SKM-1 treated with dmso at 0.1 percent for 144 hours (cell line): Measurements from ENCODE around the gene CYP2E1.
"Not testable (repeated sequence)": the region's sequence is repeated elsewhere in the genome, so short reads cannot be mapped to it uniquely, and the experiment has no call there.

Experiments used
- DNase-seq: peaks from one replicate; lab custom pipeline; 2025; ENCODE audit not compliant: unreplicated experiment; lab: John Stamatoyannopoulos, UW

The CYP2E1 gene

DNA sequence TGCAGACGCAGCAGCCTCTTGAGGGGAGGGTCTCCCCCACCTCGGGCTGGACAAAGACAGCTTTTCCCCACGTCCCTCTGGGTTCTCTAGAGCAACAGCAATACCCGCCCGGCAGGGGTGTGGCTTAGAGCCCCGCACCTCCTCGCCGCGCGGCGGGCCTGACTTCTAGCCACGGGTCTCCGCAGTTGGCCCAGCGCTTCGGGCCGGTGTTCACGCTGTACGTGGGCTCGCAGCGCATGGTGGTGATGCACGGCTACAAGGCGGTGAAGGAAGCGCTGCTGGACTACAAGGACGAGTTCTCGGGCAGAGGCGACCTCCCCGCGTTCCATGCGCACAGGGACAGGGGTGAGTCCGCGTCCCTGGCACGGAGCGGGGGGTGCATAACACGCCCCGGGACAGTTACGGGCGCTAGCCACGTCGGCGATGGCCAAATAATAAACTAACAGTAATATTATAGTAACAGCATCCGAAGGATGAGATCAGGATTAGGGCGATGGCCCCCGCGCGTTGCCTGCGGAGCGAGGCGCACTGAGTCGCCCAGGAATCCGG, 1.2 kb downstream of the CYP2E1 start:
- DNase-seq = no peak

- DNase-seq = no peak
Measured at GRCh38 chr10:133528845-133529575, 1.8 kb downstream of the CYP2E1 start.

DNA sequence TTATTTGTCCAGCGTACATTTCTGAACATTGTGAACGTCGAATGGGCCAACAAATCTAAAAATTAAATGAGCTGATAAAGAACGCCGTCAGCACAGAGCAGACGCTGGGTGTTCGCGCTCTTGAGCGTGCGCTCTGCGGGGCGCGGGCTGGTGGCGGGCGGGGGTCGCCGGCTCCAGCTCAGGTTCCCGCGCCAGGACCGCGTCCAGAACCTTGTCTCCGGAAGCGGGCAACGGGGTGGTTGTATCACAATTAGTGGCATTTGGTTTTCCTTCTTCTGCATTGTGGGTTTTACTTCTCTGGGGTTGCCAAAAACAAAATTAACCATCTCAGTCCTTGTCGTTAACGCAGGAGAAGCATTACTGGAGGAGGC, 2.4 kb downstream of the CYP2E1 start:
- DNase-seq = no peak

- peak; percentile 40 for DNase-seq
Measured at GRCh38 chr10:133530506-133530905, 3.3 kb downstream of the CYP2E1 start.

GRCh38 chr10:133532871-133533270, 5.7 kb downstream of the CYP2E1 start:
- DNase-seq = no peak

GRCh38 chr10:133534417-133534816, 7.3 kb downstream of the CYP2E1 start:
- DNase-seq = no peak

- DNase-seq = no peak
Measured at GRCh38 chr10:133536198-133536597, 9.0 kb downstream of the CYP2E1 start.

DNA sequence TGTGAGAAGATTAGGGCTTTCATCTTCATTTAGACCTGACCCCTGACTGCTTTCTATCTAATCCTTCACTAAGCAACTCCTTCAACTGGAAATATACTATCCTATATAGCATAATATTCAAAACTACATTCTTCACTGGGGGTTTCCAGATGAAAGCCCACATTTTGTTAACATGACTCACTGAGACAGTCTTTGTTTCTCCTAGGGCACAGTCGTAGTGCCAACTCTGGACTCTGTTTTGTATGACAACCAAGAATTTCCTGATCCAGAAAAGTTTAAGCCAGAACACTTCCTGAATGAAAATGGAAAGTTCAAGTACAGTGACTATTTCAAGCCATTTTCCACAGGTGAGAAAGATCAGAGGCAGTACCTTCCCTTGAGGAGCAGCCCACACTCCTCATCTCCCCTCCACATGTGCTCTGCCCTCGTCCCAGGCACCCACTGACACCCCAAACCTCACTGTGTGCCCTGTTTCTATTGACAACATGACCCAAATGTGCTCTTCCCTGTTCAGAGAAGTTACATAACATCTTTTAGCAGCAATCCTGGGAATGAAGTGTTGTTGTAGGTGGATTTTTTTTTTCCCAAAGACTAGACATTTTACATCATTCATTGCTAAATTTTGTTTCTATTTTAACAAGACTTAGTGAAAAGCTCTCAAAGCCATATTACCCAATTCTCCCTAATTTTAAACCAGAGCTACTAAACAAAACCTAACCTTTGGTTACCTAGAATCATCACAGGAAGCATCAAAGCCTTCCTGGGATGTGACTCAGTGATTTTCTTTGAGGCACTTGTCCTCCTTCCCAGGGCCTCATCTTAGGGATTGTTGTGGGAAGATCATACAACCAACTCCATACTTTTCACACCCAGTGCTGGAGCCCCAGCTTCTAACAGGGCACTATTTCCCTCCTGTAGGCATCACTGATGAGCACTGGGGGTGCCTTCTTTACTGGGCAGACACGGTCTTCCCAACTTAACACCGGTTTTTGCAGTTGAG, 10.7 kb downstream of the CYP2E1 start:
- DNase-seq = no peak

- not testable (repeated sequence) for DNase-seq
Measured at GRCh38 chr10:133541441-133541975, 14.3 kb downstream of the CYP2E1 start.

GRCh38 chr10:133544506-133544905, 17.3 kb downstream of the CYP2E1 start:
- DNase-seq = no peak

DNA sequence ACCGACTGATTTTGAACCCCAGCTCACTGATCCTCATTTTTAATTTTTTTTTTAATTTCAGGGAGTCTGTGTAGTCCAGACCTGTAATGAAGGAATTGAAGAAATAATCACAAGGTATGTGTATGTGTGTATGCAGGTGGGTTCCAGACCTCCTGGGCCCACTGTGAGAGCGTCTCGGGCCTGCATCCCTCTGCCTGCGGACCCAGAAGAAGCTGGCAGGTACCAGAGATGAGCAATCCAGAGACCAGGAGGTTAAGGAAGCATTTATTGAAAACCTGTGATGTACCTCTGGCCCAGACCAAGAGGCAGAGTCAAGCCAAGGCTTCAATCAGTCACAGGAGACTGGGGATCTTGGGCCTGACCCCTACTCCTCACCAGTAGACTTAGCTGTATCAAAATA, 27.4 kb downstream of the CYP2E1 start:
- no peak for DNase-seq

DNA sequence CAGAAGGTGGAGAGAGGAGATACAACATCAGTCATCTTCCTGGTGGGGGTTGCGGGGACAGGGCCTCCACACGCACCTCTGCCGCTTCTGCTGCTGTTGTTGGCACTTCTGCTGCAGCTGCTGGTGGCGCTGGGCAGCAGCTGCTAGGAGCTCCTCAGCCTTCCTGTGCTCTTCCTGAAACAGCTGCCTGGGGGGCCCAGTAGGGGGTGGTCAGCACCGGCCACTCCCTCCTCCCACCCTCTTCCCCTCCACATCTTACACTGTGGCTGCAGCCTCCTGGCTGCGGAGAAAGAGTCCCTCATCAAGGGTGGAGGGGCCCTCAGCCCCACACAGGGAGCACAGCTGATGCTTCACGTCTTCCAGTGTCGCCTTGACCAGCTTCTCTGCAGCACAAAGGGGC, 28.4 kb downstream of the CYP2E1 start:
- DNase-seq = no peak

GRCh38 chr10:133557381-133557780, 30.2 kb downstream of the CYP2E1 start:
- DNase-seq = no peak

DNA sequence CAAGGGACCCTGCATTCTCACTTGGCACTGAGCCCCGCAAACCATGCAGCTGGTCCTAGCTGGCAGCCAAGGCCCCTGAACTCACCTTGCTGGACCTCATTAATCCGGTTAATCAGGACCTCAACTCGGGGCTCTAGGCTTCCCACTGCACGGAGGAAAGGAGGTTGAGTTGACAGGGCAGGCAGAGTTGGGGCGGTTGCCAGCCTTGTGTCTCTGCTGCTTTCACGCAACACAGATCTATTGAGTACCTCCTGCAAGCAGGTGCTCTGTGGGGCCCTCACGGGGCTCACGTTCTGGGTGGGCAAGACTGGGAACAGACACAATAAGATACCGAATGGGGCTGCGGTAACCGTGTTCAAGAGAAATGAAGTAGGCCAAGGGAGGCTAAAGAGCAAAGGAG, 32.1 kb downstream of the CYP2E1 start:
- DNase-seq = no peak

- no peak for DNase-seq
Measured at GRCh38 chr10:133564816-133565215, 37.7 kb downstream of the CYP2E1 start.

DNA sequence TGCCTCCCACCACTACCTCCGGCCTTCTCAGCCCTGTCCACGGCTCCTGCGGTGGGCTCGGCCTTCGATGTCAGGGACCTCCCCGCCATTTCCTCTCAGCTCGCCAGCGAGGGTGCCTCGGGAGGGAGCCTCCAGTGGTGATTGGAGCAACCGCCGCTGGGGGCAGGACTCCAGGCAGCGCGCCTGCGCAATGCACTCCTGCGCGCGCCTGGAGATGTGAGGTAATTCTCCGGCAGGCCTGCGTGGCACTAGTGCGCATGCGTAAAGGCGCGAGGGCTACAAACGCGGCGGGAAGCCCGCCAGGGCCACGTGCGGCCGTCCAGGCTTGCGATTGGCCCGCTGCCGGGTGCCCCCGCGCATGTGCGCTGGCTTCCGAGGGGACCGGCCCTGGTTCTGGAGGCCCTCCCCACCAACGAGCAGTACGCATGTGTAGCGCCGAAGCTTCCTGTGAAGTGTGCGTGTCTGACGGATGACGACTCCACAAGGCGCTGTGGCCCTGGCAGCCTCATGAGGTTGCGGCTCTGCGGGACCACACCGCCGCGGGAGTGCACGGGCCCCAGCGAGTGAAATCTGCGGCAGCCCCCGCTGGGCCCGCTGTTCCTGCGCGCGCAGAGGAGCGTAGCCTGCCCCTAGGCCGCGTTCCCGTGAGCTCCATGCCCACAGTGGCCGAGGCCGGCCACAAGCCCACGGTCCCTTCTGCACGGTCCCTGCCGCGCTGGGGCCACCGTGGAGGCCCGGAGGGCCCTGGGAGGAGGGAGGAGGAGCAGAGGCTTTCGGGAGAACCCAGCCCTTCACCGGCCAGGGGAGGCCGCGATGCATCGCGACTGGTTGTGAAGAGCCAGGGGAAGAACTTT, 38.5 kb downstream of the CYP2E1 start, which contains the start of gene SYCE1:
SYCE1 (minus strand) TSS at position 143 of the 854 bp plus-strand sequence; CDS start at position 89, 54 bp downstream.
- no peak for DNase-seq

- DNase-seq = no peak
Measured at GRCh38 chr10:133567119-133567518, 40.0 kb downstream of the CYP2E1 start.

DNA sequence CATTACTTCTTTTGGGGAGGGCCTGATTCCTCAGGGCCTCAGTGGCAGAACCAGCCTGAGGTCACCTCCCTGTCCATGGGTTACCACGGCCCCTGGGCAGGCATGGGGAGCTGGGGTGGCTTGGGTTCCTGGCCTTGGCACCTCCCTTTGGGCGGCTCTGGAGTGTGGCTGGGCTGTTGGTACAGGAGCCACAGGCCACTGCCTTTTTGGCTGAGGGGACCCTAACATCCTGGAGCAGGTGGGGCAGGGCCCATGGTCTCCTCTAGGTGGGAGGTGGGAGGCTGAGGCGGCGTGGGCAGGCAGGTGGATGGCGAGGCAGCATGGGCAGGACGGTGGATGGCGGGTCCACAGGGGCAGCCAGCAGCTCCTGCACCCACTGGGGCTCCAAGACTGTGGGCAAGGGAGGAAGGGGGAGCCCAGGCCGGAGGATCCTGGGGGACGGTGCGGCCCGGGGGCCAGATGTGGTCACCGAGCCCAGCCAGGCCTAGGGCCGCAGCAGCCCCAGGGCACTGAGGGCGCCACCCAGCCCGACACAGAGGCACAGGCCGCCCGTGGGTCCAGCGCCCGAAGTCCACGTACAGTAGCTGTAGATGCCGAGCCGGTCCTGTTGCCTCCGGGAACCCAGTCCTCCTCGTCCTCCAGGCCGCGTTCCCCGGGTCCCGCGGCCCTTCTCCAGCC, 40.6 kb downstream of the CYP2E1 start:
- no peak for DNase-seq

DNA sequence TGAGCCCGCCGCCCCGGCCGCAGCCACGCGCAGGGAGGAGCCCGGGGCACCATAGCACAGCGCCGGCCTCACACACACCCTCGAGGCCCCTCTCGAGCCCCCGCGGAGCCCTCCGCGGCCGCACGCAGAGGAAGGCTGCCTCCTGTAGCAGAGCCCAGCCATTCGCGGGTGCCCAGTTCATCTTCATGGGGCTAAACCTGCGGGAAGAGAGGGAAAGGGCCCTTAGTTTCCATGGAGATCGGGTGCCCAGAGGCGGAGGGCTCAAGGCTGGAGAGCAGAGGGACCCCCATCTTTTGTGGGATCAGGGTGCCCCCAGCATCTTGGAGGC, 41.1 kb downstream of the CYP2E1 start:
- no peak for DNase-seq
